ENCODE measurements around the gene TEX261. TPM values are rescaled to one million over a fixed set of nuclear protein-coding genes. Genes with fewer than 3 reads are reported as not detected.

The TEX261 gene
- total RNA-seq, 1 donor from 2014 or later = 133 TPM

DNA sequence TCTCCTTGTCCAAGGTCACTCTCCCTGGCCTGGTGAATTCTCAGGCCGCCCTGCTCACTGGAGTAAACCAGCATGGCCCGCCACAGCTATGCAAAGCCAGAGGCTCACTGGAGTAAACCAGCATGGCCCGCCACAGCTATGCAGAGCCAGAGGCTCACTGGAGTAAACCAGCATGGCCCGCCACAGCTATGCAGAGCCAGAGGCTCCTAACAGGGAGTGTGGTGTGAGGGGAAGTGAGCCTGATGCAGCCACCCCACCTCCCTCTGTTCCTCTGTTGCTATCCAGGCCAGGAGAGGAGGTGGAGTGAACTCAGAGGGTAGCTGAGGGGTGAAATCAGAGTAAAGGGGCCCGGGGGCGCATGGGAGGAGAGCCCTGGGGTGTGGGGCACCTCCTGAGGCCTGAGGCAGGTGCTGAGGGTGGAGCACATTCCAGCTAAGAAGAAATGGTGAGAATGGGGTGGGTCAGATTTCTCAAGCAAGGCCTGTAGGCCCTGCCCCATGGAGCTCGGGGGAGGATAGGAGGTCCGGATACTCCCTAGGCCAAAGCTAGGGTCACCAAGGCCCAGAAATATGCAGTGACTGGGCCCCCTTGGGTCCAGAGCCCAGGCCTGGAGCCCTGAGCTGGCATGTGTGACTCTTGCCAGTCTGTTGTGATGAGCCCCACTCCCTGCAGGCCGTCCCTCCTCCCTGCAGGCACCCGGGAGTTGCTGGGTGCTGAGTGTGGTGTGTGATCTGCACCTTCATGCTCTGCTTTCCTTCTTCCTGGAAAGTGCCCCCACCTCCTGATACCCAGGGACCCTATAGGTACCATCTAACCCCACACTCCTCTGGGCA, 57.5 kb downstream of the TEX261 start:
- intact Hi-C loops (cut with DNase I) = no loop called here
- no peak overlapping the region for H3K4me3 ChIP-seq

GRCh38 chr2:70936165-70936978, 58.3 kb downstream of the TEX261 start:
- Histone ChIP-seq H3K27ac (no peak overlapping the region), H3K27me3 (no peaks in the 10 kb centered on the region), H3K4me1 (no peaks in the 10 kb centered on the region), H3K36me3 (no peaks in the 10 kb centered on the region), H3K4me3 (no peak overlapping the region), H3K9me3 (no peaks in the 10 kb centered on the region)
- intact Hi-C loops (cut with DNase I) = no loop called here
- TF ChIP-seq, protein P1, sequence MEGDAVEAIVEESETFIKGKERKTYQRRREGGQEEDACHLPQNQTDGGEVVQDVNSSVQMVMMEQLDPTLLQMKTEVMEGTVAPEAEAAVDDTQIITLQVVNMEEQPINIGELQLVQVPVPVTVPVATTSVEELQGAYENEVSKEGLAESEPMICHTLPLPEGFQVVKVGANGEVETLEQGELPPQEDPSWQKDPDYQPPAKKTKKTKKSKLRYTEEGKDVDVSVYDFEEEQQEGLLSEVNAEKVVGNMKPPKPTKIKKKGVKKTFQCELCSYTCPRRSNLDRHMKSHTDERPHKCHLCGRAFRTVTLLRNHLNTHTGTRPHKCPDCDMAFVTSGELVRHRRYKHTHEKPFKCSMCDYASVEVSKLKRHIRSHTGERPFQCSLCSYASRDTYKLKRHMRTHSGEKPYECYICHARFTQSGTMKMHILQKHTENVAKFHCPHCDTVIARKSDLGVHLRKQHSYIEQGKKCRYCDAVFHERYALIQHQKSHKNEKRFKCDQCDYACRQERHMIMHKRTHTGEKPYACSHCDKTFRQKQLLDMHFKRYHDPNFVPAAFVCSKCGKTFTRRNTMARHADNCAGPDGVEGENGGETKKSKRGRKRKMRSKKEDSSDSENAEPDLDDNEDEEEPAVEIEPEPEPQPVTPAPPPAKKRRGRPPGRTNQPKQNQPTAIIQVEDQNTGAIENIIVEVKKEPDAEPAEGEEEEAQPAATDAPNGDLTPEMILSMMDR (IDR thresholded peaks at IDR 0.05) = no peak
- no peak for DNase-seq (ENCODE audit: low spot score in 2 of 2)

More for the DNA sequence above, 57.5 kb downstream of the TEX261 start:
- no peak overlapping the region for H3K27ac ChIP-seq
- H3K36me3 ChIP-seq = no peaks in the 10 kb centered on the region
- no peak for DNase-seq (ENCODE audit: low spot score in 2 of 2)
- TF ChIP-seq, protein P1 (IDR thresholded peaks at IDR 0.05) = no peak
- no peaks in the 10 kb centered on the region for H3K9me3 ChIP-seq
- no peaks in the 10 kb centered on the region for H3K27me3 ChIP-seq
- no peaks in the 10 kb centered on the region for H3K4me1 ChIP-seq

Other genes with a start within 250 kb of the TEX261 start
- gene ADD2, start 226.7 kb downstream of the TEX261 start, total RNA-seq = 10.2 TPM
- gene FIGLA, start 204.2 kb downstream of the TEX261 start, total RNA-seq = not detected
- not detected for gene CLEC4F, start 174.3 kb downstream of the TEX261 start, total RNA-seq
- not detected for gene CD207, start 159.1 kb downstream of the TEX261 start, total RNA-seq
- 1.7 TPM for gene VAX2, start 94.3 kb downstream of the TEX261 start, total RNA-seq
- not detected for gene ATP6V1B1, start 59.0 kb downstream of the TEX261 start, total RNA-seq
- 1.4 TPM for gene ANKRD53, start 16.2 kb downstream of the TEX261 start, total RNA-seq
- 97.4 TPM for gene NAGK, start 73.8 kb upstream of the TEX261 start, total RNA-seq
- 2.0 TPM for gene MCEE, start 135.4 kb upstream of the TEX261 start, total RNA-seq
- gene MPHOSPH10, start 135.8 kb upstream of the TEX261 start, total RNA-seq = 23.0 TPM
- gene PAIP2B, start 232.2 kb upstream of the TEX261 start, total RNA-seq = 0.32 TPM